NCI-H2196 (cell line): ENCODE measurements around the gene RAB23.

Experiments
- DNase-seq: peaks from one replicate; lab custom pipeline; 2025; ENCODE audit not compliant: unreplicated experiment; lab: John Stamatoyannopoulos, UW

RAB23 gene

DNA sequence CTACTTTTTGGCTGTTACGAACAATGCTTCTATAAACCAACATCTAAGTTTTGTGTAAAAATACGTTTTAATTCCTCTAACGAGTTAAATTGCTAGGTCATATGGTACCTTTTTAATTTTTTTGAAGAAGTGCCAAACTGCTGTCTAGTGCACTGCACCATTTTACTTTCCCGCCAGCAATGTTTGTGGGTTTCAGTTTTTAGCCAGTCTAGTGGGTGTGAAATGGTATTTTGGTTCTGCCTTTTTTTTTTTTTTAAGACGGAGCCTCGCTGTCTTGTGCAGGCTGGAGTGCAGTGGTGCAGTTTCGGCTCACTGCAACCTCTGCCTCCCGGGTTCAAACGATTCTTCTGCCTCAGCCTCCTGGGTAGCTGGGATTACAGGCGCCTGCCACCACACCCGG, 84.1 kb downstream of the RAB23 start:
- no peak for DNase-seq

DNA sequence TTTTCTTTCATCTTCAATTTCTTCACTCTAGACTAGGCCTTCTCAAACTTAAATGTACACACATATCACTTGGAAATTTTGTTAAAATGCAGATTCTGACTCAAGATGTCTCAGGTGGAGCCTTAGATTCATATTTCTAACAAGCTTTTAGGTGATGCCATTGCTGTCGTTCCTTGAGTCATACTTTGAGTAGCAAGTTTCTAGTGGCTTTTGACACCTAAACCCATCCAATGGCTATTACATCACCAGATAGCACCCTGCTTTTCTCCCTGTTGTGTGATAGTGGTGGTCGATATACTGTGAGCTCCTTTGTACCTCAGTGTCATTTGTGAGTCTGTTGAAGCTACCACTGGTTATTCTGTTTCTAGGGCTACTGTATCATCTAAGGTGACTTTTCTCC, 84.8 kb downstream of the RAB23 start:
- DNase-seq, result no peak
